IPS-15b (cell line): ENCODE results near the gene ESRRB.

Experiments used
- H3K27me3 ChIP-seq: one replicate; pipeline ENCODE4 v1.6.1; 2013; ENCODE audit warnings: low read length; ENCODE audit not compliant: control insufficient read depth, insufficient read depth
- H3K36me3 ChIP-seq: one replicate; pipeline ENCODE4 v1.6.1; 2013; ENCODE audit warnings: low read length; ENCODE audit not compliant: control insufficient read depth, insufficient read depth
- H3K4me1 ChIP-seq: one replicate; pipeline ENCODE4 v1.6.1; 2013; ENCODE audit warnings: mild to moderate bottlenecking, low read length; ENCODE audit not compliant: control insufficient read depth, insufficient read depth
- H3K4me3 ChIP-seq: one replicate; pipeline ENCODE4 v1.5.1; 2013; ENCODE audit warnings: low read depth, low read length
- H3K9ac ChIP-seq: one replicate; pipeline ENCODE4 v1.6.1; 2013; ENCODE audit warnings: low read depth, mild to moderate bottlenecking, low read length
- H3K9me3 ChIP-seq: one replicate; pipeline ENCODE4 v1.6.1; 2013; ENCODE audit warnings: mild to moderate bottlenecking, low read length; ENCODE audit not compliant: control insufficient read depth, insufficient read depth

The ESRRB gene

GRCh38 chr14:76389841-76390240 is 13.9 kb downstream of the ESRRB start:
- H3K9me3 ChIP-seq: no peaks in the 10 kb centered on the region

GRCh38 chr14:76390621-76391020 is 14.7 kb downstream of the ESRRB start:
- no peaks in the 10 kb centered on the region for H3K27me3 ChIP-seq
- no peak overlapping the region for H3K4me3 ChIP-seq
- no peak overlapping the region for H3K9ac ChIP-seq
- H3K4me1 ChIP-seq: no peaks in the 10 kb centered on the region
- H3K9me3 ChIP-seq: no peaks in the 10 kb centered on the region
- no peaks in the 10 kb centered on the region for H3K36me3 ChIP-seq

More at GRCh38 chr14:76389841-76390240, 13.9 kb downstream of the ESRRB start:
- Histone ChIP-seq H3K27me3 (no peaks in the 10 kb centered on the region), H3K4me3 (no peak overlapping the region), H3K36me3 (no peaks in the 10 kb centered on the region), H3K9ac (no peak overlapping the region), H3K4me1 (no peaks in the 10 kb centered on the region)

GRCh38 chr14:76391981-76392690 is 16.2 kb downstream of the ESRRB start:
- Histone ChIP-seq H3K9ac (no peak overlapping the region), H3K36me3 (no peaks in the 10 kb centered on the region), H3K4me1 (no peaks in the 10 kb centered on the region), H3K9me3 (no peaks in the 10 kb centered on the region), H3K27me3 (no peaks in the 10 kb centered on the region), H3K4me3 (no peak overlapping the region)

GRCh38 chr14:76394569-76394968 is 18.6 kb downstream of the ESRRB start:
- Histone ChIP-seq H3K9me3 (no peaks in the 10 kb centered on the region), H3K9ac (no peak overlapping the region), H3K27me3 (no peaks in the 10 kb centered on the region), H3K4me1 (no peaks in the 10 kb centered on the region), H3K36me3 (no peaks in the 10 kb centered on the region), H3K4me3 (no peak overlapping the region)

- Histone ChIP-seq H3K9ac (no peak overlapping the region), H3K27me3 (no peaks in the 10 kb centered on the region), H3K9me3 (no peaks in the 10 kb centered on the region), H3K4me3 (no peak overlapping the region), H3K4me1 (no peaks in the 10 kb centered on the region), H3K36me3 (no peaks in the 10 kb centered on the region)
These were observed 19.2 kb downstream of the ESRRB start for GRCh38 chr14:76395161-76395560.

- no peak overlapping the region for H3K9ac ChIP-seq
- no peaks in the 10 kb centered on the region for H3K36me3 ChIP-seq
- no peak overlapping the region for H3K4me3 ChIP-seq
- no peaks in the 10 kb centered on the region for H3K9me3 ChIP-seq
- no peaks in the 10 kb centered on the region for H3K4me1 ChIP-seq
- H3K27me3 ChIP-seq: no peaks in the 10 kb centered on the region
These were observed 20.8 kb downstream of the ESRRB start for GRCh38 chr14:76396714-76397187.

- H3K36me3 ChIP-seq: no peaks in the 10 kb centered on the region
- no peak overlapping the region for H3K4me3 ChIP-seq
- H3K9me3 ChIP-seq: no peaks in the 10 kb centered on the region
- peaks cover 3% of the 10 kb centered on the region for H3K4me1 ChIP-seq
- no peak overlapping the region for H3K9ac ChIP-seq
- no peaks in the 10 kb centered on the region for H3K27me3 ChIP-seq
These were observed 29.7 kb downstream of the ESRRB start for GRCh38 chr14:76405627-76406026.

- Histone ChIP-seq H3K9ac (no peak overlapping the region), H3K36me3 (no peaks in the 10 kb centered on the region), H3K27me3 (no peaks in the 10 kb centered on the region), H3K4me3 (no peak overlapping the region), H3K9me3 (no peaks in the 10 kb centered on the region), H3K4me1 (peaks cover 3% of the 10 kb centered on the region)
These were observed 31.7 kb downstream of the ESRRB start for GRCh38 chr14:76407449-76408150.

- Histone ChIP-seq H3K36me3 (no peaks in the 10 kb centered on the region), H3K4me1 (peaks cover 3% of the 10 kb centered on the region), H3K9ac (no peak overlapping the region), H3K9me3 (no peaks in the 10 kb centered on the region), H3K27me3 (no peaks in the 10 kb centered on the region), H3K4me3 (no peak overlapping the region)
These were observed 32.9 kb downstream of the ESRRB start for GRCh38 chr14:76408877-76409276.

GRCh38 chr14:76412501-76412900 is 36.6 kb downstream of the ESRRB start:
- Histone ChIP-seq H3K9ac (no peak overlapping the region), H3K27me3 (no peaks in the 10 kb centered on the region), H3K4me1 (peaks cover 3% of the 10 kb centered on the region), H3K36me3 (no peaks in the 10 kb centered on the region), H3K9me3 (no peaks in the 10 kb centered on the region), H3K4me3 (no peak overlapping the region)

- Histone ChIP-seq H3K9me3 (no peaks in the 10 kb centered on the region), H3K4me3 (peak overlapping the region; percentile 20)
These were observed 37.4 kb downstream of the ESRRB start for GRCh38 chr14:76413106-76413961.

More at GRCh38 chr14:76413106-76413961, 37.4 kb downstream of the ESRRB start:
- no peaks in the 10 kb centered on the region for H3K27me3 ChIP-seq
- peaks cover 3% of the 10 kb centered on the region for H3K4me1 ChIP-seq
- no peak overlapping the region for H3K9ac ChIP-seq
- no peaks in the 10 kb centered on the region for H3K36me3 ChIP-seq
